ENCODE data around the gene POR.

DNA sequence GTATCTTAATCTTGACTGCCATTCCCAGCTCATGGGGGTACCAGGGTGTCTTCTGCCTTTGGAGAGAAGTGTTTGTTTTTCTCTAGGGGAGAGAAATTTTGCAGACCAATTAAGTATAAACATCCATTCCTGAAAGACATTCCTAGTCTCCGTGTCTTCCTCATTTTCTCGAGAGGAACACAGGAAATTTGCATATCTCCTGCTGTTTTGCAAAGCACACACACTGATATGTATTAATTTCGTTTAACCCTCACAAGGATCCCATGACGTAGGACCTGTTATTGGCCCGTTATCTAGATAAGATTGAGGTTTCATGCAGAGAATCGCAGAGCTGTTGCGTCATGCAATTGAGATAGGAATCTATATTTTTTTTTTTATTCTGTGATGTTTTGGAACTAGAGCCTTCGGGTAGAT lies 35.2 kb upstream of the POR start:
- TF ChIP-seq, protein P1, sequence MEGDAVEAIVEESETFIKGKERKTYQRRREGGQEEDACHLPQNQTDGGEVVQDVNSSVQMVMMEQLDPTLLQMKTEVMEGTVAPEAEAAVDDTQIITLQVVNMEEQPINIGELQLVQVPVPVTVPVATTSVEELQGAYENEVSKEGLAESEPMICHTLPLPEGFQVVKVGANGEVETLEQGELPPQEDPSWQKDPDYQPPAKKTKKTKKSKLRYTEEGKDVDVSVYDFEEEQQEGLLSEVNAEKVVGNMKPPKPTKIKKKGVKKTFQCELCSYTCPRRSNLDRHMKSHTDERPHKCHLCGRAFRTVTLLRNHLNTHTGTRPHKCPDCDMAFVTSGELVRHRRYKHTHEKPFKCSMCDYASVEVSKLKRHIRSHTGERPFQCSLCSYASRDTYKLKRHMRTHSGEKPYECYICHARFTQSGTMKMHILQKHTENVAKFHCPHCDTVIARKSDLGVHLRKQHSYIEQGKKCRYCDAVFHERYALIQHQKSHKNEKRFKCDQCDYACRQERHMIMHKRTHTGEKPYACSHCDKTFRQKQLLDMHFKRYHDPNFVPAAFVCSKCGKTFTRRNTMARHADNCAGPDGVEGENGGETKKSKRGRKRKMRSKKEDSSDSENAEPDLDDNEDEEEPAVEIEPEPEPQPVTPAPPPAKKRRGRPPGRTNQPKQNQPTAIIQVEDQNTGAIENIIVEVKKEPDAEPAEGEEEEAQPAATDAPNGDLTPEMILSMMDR (IDR thresholded peaks at IDR 0.05) = no peak
- no peak for TF ChIP-seq POLR2AphosphoS5 (IDR thresholded peaks at IDR 0.05)
- no peak for TF ChIP-seq POLR2A (IDR thresholded peaks at IDR 0.05)
